HT-29 (cell line): ENCODE results near the gene PPP6C. TPM values are rescaled to one million over a fixed set of nuclear protein-coding genes. Genes with fewer than 3 reads are reported as not detected.
"Not testable (repeated sequence)": the region's sequence is repeated elsewhere in the genome, so short reads cannot be mapped to it uniquely, and the experiment has no call there.

Experiments used
- DNase-seq: peaks from one replicate; pipeline ENCODE4 v3.0.0-alpha.2; 2015; ENCODE audit warnings: low spot score
- total RNA-seq: library from RNA; depleted of rRNA; stranded (reverse); fragments of >200 nt; shearing (Covaris generic); gene quantifications from 2 replicates; pipeline ENCODE4 v1.2.3, GENCODE V29; 2014

Gene PPP6C
- total RNA-seq, 1 experiment from 2014 or later = 13.1 TPM

GRCh38 chr9:125142560-125143376 lies 46.8 kb downstream of the PPP6C start:
- peak; percentile 35 for DNase-seq

DNA sequence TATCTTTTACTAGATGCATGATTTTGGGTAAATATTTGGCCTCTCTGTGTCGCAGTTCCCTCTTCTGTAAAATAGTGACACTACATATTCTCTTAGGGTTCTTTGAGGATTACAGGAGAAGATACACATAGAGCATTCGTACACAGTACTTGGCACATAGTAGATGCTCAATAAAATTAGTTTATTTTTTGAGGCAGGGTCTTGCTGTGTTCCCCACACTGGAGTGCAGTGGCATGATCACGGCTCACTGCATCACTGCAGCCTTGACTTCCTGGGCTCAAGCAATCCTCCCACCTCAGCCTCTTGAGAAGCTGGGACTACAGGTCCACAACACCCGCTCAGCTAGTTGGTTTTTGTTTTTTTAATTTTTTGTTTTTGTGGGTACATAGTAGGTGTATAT lies 47.9 kb downstream of the PPP6C start:
- no peak for DNase-seq

GRCh38 chr9:125141251-125141650 lies 48.4 kb downstream of the PPP6C start:
- no peak for DNase-seq

DNA sequence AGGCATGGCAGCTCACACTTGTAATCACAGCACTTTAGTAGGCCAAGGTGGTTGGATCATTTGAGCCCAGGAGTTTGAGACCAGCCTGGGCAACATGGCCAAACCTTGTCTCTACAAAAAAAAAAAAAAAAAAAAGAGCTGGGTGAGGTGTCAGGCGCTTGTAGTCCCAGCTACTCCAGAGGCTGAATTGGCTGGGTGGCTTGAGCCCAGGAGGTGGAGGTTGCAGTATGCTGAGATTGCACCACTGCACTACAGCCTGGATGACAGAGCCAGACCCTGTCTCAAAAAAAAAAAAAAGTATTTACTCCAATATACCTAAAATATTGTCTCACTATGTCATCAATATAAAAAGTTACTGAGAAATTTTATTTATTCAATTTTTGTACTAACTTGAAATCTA lies 49.0 kb downstream of the PPP6C start:
- DNase-seq = no peak

DNA sequence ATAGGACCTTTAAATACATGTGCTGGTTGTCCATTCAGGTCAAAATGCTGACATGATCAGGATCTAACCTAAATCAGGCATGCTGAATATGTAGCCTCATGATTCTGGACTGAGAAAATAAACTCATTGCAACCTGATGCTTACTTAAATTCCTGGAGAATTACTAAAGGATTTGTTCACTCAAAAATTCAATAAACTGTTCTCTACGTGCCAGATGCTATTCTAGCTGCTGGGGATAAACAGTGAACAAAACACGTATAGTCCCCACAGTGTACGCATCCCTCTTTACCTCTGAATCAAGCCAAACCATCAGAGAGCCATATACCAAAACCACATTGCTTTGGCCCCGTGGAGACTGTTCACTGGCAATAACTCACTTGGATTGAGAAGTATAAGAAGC lies 52.4 kb downstream of the PPP6C start:
- DNase-seq = no peak

DNA sequence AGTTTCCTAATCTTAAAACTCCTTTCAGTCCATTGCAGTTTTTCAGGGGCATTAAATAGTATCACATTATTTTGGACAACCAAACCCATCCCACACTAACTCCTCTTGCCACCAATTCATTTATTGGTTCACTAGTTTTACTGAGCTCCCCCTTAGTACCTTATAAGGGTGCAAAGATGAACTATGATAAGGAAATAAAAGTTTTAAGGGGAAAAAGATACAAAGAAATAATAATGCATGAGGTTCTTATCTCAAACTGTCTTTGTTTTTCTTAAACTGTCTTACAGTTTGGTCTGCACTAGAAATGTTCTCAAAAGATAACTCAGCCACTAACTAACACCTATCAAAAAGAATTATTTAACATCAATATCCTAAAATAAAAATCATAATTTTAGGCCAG lies 54.6 kb downstream of the PPP6C start:
- no peak for DNase-seq

- no peak for DNase-seq
Observed at GRCh38 chr9:125133403-125134329, 55.9 kb downstream of the PPP6C start.

DNA sequence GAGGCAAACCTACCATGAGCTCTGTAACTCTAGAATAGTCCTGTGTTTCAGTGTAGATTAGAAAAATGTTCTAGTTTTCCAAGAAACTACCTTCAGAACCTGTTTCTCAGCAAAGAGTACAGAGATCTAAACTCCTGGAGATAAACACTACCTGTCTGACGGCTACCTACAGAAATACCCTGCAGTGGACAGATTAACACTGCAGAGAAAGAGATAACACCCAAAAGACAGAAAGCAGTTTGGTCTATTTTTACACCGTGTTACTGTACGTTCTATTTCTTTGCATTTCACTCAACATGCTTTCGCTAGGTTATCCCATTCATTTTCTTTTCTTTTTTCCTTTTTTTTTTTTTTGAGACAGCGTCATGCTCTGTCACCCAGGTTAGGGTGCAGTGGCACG lies 57.8 kb downstream of the PPP6C start:
- DNase-seq = no peak

DNA sequence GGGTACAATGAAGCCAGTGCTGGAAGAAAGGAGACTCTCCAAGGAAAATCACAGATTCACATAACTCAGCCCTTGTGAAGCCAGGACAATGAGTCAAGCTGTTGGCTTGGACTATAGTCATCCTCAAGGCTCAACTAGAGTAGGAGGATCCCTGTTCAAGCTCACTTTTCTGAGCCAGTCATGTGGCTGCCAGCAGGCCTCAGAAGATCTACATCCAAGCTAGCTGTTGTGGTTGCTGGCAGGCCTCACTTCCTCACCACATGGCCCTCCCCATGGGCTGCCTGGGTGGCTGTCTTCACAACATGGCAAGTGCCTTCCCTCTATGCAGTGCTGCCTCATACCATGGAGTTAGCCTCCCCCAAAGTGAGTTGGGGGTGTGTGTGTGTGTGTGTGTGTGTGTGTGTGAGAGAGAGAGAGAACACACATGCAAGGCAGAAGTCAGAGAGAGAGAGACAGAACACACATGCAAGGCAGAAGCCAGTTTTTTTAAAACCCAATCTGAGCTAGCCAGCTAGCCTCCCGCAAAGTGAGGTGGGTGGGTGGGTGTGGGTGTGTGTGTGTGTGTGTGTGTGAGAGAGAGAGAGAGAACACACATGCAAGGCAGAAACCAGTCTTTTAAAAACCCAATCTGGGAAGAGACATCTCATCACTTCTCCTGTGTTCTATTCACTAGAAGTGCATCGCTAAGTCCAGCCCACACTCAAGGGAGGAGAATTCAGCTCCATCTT lies 63.4 kb downstream of the PPP6C start:
- no peak for DNase-seq

- DNase-seq = no peak
Observed at GRCh38 chr9:125125523-125125922, 64.1 kb downstream of the PPP6C start.

DNA sequence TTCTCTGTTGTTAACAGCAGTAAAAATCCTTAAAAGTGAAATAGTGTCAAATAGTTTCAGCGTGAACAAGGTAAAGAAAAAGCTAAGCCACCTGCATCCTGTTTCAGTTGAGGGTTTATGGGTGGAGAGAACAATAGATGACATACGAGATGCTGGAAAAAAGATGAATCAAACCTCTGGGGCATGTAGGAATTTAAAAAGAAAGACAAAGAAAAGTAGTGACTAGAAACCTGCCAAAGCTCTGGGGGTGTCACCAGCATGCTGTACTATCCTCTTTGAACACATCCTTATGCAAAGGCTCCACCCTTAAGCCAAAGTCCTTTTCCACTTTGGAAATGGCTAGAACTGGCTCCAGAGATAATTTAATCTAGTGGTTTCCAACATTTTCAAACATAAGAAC lies 68.5 kb downstream of the PPP6C start:
- DNase-seq = no peak

DNA sequence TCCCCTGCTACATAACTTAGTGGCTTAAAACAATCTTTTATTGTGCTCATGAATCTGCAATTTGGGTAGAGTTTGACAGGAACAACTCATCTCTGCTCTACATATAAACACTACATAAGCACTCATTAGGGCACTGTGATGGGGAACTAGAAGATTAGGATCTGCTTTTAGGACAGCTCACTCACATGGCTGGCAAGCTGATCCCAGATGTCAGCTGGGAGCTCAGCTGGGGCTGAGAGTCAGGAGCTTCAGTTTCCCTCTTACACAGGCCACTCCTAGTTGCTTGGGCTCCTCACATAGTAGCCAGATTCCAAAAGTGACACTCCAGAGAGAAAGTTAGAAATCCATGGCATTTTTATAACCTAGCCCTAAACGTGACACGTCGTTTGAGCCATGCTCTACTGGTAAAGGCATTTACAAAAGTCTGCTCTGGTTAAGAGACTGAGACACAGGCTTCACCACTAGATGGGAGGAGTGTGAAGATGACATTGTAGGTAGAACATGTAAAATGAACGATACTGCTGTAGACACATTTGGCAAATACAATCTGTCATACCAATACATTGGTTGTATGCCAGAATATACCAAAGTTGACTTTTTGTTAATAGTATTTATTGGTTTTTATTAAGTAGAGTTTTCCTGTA lies 69.8 kb downstream of the PPP6C start:
- no peak for DNase-seq

- not testable (repeated sequence) for DNase-seq
Observed at GRCh38 chr9:125118696-125119095, 70.9 kb downstream of the PPP6C start.

DNA sequence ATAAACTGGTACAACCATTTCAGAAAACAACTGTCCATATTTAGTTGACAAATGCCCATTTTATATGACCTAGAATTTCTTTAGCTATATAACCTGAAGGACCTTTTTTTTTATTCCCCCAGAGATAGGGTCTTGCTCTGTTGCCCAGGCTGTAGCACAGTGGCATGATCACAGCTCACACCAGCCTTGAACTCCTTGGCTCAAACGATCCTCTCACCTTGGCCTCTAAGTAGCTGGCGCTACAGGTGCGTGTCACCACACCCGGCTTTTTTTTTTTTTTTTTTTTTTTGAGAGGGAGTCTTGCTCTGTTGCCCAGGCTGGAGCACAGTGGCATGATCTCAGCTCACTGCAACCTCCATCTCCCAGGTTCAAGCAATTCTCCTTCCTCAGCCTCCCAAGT lies 75.1 kb downstream of the PPP6C start:
- not testable (repeated sequence) for DNase-seq

DNA sequence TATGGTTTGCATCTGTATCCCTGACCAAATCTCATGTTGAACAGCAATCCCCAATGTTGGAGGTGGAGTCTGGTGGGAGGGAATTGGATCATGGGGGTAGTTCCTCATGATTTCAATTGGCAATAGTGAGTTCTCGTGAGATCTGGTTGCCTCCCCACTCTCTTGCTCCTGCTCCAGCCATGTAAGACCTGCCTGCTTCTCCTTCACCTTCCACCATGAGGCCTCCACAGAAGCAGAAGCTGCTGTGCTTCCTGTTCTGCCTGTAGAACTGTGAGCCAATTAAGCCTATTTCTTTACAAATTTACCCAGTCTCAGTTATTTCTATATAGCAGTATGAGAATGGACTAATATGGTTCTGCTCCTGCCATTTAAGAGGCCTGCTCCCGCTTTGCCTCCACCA lies 79.1 kb downstream of the PPP6C start:
- no peak for DNase-seq

- DNase-seq = not testable (repeated sequence)
Observed at GRCh38 chr9:125108541-125108940, 81.1 kb downstream of the PPP6C start.

DNA sequence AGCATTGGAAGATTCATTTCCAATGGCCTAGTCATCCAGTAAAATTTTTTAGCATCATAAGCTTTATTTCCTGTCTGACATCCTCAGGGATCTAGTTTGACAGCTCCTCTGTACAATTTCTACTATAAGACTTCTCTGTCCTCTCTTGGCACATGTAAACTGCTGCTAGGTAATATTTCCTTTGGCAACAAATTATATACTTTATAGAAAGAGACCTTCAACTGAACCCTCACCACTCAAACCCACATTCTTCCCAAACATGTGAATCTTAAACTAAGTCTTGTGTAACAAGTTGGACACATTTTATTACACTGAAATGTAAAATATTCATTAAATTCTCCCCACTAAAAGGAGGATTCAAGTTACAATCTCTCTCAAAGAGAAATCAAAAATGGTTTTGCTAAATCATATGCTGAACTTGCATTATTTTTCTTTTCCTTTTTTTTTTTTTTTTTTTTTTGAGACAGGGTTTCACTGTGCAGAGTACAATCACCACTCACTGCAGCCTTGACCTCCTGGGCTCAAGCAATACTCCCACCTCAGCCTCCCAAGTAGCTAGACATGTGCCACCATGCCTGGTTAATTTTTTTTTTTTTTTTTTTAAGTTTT lies 83.2 kb downstream of the PPP6C start:
- peak; percentile 5 for DNase-seq

DNA sequence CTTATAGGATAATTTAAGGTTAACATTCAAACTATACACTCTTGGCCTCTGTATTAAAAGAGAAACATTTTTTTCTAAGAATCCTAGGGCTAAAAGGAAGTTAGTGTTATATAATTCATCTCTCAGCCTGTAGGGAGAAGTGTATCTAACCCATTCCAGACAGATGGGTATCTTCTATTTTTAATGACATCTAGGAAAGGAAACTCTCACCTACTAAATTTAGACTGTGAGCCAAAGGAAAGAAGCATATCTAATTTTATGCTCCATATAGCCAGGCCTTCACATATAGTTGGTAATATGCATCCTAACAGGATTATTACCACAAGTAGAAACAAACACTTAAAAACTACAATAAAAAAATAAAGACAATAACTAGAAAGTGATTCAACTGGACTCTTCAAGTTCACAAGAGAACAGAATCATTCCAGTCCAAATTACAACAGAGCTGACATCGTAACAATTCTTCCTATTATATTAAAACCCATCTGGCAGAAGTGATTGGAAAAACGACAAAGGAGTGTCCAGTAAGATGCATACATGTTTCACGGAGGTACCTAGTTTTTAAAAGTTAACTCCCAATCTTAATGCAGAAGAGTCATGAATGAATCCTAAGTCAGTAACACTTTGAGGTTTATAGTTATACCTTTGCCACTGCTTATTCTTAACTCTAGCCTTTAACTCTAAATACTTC lies 85.7 kb downstream of the PPP6C start:
- no peak for DNase-seq

DNA sequence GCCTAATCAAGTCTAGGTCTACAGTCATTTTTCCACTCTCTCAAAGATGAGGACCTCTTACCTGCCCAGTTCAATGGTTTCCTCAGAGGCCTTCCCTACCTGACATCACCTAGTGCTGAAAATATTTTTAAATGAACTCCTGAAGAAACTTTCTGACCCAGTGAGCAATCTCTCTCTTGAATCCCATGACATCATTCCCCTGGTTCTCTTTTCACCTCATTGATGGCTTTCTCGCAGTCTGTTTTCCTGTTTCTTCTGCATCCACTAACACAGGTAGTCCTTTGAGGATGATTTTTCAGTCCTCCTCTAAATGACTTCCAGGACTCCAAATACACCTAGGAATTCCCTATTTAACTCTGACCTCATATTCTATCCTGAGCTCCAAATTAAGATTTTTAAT lies 86.6 kb downstream of the PPP6C start:
- DNase-seq = no peak

DNA sequence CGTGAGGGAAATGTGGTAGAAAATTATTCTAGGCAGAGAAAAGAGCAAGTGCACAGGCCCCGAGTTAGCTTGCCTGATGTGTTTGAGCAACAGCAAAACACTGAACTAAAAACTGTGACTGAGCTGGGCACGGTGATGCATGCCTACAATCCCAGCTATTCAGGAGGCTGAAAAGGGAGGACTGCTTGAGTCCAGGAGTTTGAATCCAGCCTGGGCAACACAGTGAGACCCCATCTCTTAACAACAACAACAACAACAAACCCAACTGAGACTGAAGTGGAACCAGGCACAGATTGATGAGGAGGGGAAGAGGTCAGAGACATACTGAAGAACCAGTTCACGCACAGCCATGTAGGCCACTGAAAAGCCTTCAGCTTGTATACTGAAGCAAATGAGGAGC lies 88.8 kb downstream of the PPP6C start:
- DNase-seq = no peak
